Body of pancreas (tissue), 4 donors: Measurements from ENCODE around the gene SLC15A4.

ENCODE experiments used
- CTCF ChIP-seq, 7 experiments: fragments of 450-650 bp in 4 of 7; fragments of 200-600 bp in 3 of 7; sonication (generic) in 3 of 7; IDR thresholded peaks; one replicate each; pipeline ENCODE4 v1.5.1; 2016 to 2019; ENCODE audit warnings: antibody characterized with exemption in 7 of 7
- POLR2A ChIP-seq, 3 donors: fragments of 450-650 bp; IDR thresholded peaks; one replicate each; pipeline ENCODE4 v1.6.1; 2016; ENCODE audit warnings: antibody characterized with exemption in 3 of 3, mild to moderate bottlenecking in 2 of 3

- TF ChIP-seq CTCF (IDR thresholded peaks at IDR 0.05) (no peak), POLR2A (IDR thresholded peaks at IDR 0.05) (no peak)
Observed at GRCh38 chr12:128814411-128815261, 9.1 kb downstream of the SLC15A4 start.
